Endothelial cell (in vitro differentiated cells): ENCODE measurements around the gene THRAP3. TPM values are rescaled to one million over a fixed set of nuclear protein-coding genes. Genes with fewer than 3 reads are reported as not detected.
"Not testable (repeated sequence)": the region's sequence is repeated elsewhere in the genome, so short reads cannot be mapped to it uniquely, and the experiment has no call there.

Source experiments
- DNase-seq: peaks from one replicate; pipeline ENCODE4 v3.0.0; 2021; ENCODE audit warnings: low spot score
- H3K27ac Mint-ChIP-seq: one replicate; pipeline ENCODE4 v1.8.0; 2021; ENCODE audit warnings: mixed read lengths, inconsistent platforms; ENCODE audit not compliant: unreplicated experiment
- H3K27me3 Mint-ChIP-seq: one replicate; pipeline ENCODE4 v1.8.0; 2021; ENCODE audit warnings: mild to moderate bottlenecking, moderate library complexity, mixed read lengths, inconsistent platforms; ENCODE audit not compliant: unreplicated experiment
- H3K36me3 Mint-ChIP-seq: one replicate; pipeline ENCODE4 v1.8.0; 2021; ENCODE audit warnings: mild to moderate bottlenecking, low read depth, mixed read lengths, inconsistent platforms; ENCODE audit not compliant: unreplicated experiment
- H3K4me1 Mint-ChIP-seq: one replicate; pipeline ENCODE4 v1.8.0; 2021; ENCODE audit warnings: mild to moderate bottlenecking, mixed read lengths, inconsistent platforms; ENCODE audit not compliant: unreplicated experiment
- H3K4me3 Mint-ChIP-seq: one replicate; pipeline ENCODE4 v1.8.0; 2021; ENCODE audit warnings: mild to moderate bottlenecking, mixed read lengths, inconsistent platforms; ENCODE audit not compliant: unreplicated experiment
- H3K9me3 Mint-ChIP-seq: one replicate; pipeline ENCODE4 v1.8.0; 2021; ENCODE audit warnings: mixed read lengths, inconsistent platforms; ENCODE audit not compliant: unreplicated experiment
- CTCF ChIP-seq: fragments of 200-600 bp; sonication (generic); IDR thresholded peaks from one replicate; pipeline ENCODE4 v1.5.0; 2021; ENCODE audit warnings: antibody characterized with exemption; ENCODE audit not compliant: unreplicated experiment
- total RNA-seq: library from RNA; stranded (reverse); fragmentation: NEBNext Ultra II Directional; extraction: Animal tissue kit (Norgen Biotek cat#: 25700); gene quantifications from one replicate; pipeline ENCODE4 v1.2.1, GENCODE V29; 2021; ENCODE audit not compliant: unreplicated experiment

The THRAP3 gene
- total RNA-seq, 1 donor from 2014 or later, result 129 TPM

DNA sequence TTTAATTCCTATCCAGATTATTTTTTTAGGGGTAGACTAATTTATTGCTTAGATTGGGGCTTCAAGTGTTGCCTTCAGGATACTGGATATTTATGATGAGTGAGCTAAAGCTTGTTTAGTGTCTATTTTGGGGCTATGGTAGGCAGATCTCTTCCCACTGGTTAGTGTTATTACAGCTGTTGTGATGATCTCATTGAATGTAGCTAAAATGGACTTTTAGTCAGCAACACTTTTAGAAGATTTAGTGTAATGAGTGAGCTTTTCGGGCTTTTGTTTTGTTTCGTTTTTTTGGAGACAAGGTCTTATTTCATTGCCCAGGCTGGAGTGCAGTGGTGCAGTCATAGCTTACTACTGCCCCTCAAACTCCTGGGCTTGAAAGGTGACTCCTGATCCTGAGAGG, 14.2 kb downstream of the THRAP3 start:
- DNase-seq, result no peak
- Mint-ChIP-seq H3K4me1 (peaks cover 19% of the 10 kb centered on the region), H3K27ac (peak overlapping the region; percentile 64), H3K9me3 (no peaks in the 10 kb centered on the region), H3K27me3 (no peaks in the 10 kb centered on the region), H3K4me3 (no peak overlapping the region), H3K36me3 (no peaks in the 10 kb centered on the region)
- no peak for TF ChIP-seq CTCF

DNA sequence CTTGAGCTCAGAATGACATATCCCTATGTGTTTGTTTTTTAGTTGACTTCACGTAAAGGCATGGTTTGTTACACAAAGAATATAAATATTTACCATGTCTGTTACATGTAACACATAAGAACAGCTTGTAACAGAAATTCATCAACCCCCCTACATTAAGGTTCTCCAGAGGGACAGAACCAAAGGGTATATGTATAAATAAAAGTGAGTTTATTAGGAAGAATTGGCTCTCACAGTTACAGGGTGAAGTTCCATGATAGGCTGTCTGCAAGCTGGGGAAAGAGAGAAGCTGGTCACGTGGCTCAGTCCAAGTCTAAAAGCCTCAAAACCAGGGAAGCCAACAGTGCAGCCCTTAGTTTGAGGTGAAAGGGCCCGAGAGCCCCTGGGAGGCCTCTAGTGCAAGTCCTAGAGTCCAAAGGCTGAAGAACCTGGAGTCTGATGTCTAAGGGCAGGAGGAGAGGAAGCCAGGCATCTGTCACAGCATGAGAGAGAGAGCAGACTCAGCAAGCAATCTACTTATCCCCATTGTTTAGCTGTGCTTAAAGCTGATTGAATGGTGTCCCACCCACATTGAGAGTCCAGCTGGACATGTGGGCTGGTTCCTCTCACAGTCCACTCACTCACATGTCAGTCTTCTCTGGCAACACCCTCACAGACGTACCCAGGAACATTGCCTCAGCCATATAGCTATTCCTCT, 15.8 kb downstream of the THRAP3 start:
- no peaks in the 10 kb centered on the region for H3K9me3 Mint-ChIP-seq
- H3K36me3 Mint-ChIP-seq, result peaks cover 3% of the 10 kb centered on the region
- H3K4me1 Mint-ChIP-seq, result peaks cover 17% of the 10 kb centered on the region
- no peak for TF ChIP-seq CTCF
- H3K27me3 Mint-ChIP-seq, result no peaks in the 10 kb centered on the region
- no peak overlapping the region for H3K4me3 Mint-ChIP-seq
- no peak for DNase-seq
- H3K27ac Mint-ChIP-seq, result peak overlapping the region; percentile 82

DNA sequence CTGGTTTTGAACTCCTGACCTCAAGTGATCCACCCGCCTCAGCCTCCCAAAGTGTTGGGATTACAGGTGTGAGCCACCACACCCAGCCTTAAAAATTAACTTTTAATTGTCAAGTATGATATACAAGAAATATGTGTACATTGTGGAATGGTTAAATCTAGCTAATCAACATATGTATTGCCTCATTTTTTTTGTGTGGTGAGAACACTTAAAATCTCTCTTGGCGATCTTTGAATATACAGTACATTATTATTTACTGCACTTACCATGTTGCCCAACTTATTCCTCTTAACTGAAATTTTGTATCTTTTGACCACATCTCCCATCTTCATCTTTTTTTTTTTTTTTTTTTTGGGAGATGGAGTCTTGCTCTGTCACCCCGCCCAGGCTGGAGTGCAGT, 23.3 kb downstream of the THRAP3 start:
- Mint-ChIP-seq H3K27me3 (no peaks in the 10 kb centered on the region), H3K4me1 (peaks cover 6% of the 10 kb centered on the region), H3K9me3 (no peaks in the 10 kb centered on the region), H3K27ac (no peak overlapping the region), H3K4me3 (no peak overlapping the region), H3K36me3 (peaks cover 17% of the 10 kb centered on the region)
- DNase-seq, result no peak
- no peak for TF ChIP-seq CTCF

GRCh38 chr1:36248250-36248894, 24.1 kb downstream of the THRAP3 start:
- peaks cover 7% of the 10 kb centered on the region for H3K4me1 Mint-ChIP-seq
- H3K27me3 Mint-ChIP-seq, result no peaks in the 10 kb centered on the region
- H3K4me3 Mint-ChIP-seq, result no peak overlapping the region
- no peaks in the 10 kb centered on the region for H3K9me3 Mint-ChIP-seq
- peaks cover 17% of the 10 kb centered on the region for H3K36me3 Mint-ChIP-seq
- H3K27ac Mint-ChIP-seq, result no peak overlapping the region
- TF ChIP-seq CTCF, result no peak
- DNase-seq, result no peak

GRCh38 chr1:36251794-36252481, 27.7 kb downstream of the THRAP3 start:
- no peak for TF ChIP-seq CTCF
- peaks cover 10% of the 10 kb centered on the region for H3K36me3 Mint-ChIP-seq
- H3K4me1 Mint-ChIP-seq, result peaks cover 16% of the 10 kb centered on the region
- no peak overlapping the region for H3K27ac Mint-ChIP-seq
- no peaks in the 10 kb centered on the region for H3K9me3 Mint-ChIP-seq
- no peaks in the 10 kb centered on the region for H3K27me3 Mint-ChIP-seq
- no peak for DNase-seq
- no peak overlapping the region for H3K4me3 Mint-ChIP-seq

DNA sequence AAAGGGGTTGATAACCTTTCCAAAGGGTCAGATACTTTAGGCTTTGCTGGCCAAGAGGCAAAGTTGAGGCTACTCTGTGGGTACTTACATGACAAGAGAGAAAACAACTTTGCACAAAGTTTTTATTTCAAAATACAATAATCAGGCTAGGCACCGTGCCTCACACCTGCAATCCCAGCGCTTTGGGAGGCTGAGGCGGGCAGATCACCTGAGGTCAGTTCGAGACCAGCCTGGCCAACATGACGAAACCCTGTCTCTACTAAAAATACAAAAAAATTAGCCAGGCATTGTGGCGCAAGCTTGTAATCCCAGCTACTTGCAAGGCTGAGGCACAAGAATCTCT, 28.2 kb downstream of the THRAP3 start:
- Mint-ChIP-seq H3K4me1 (peaks cover 21% of the 10 kb centered on the region), H3K36me3 (peaks cover 15% of the 10 kb centered on the region)
- H3K27ac Mint-ChIP-seq, H3K27me3 Mint-ChIP-seq, H3K4me3 Mint-ChIP-seq, H3K9me3 Mint-ChIP-seq, DNase-seq: not testable (repeated sequence)
